Vagina (tissue), 2 donors: ENCODE measurements around the gene DAZAP1. TPM values are rescaled to one million over a fixed set of nuclear protein-coding genes. Genes with fewer than 3 reads are reported as not detected.
"Not testable (repeated sequence)": the region's sequence is repeated elsewhere in the genome, so short reads cannot be mapped to it uniquely, and the experiment has no call there.

ENCODE experiments used
- DNase-seq, 2 donors: peaks; one replicate each; pipeline ENCODE4 v3.0.0-alpha.2; 2017; ENCODE audit errors: extremely low spot score in 2 of 2
- H3K27ac ChIP-seq: fragments of 200-600 bp; sonication (generic); one replicate; pipeline ENCODE4 v1.5.1; 2019
- H3K27me3 ChIP-seq: fragments of 200-600 bp; sonication (generic); one replicate; pipeline ENCODE4 v1.5.1; 2019
- H3K36me3 ChIP-seq, 2 donors: fragments of 200-600 bp; sonication (generic); one replicate each; pipeline ENCODE4 v1.5.1; 2017 to 2019
- H3K4me1 ChIP-seq: fragments of 200-600 bp; sonication (generic); one replicate; pipeline ENCODE4 v1.5.1; 2019
- H3K4me3 ChIP-seq, 2 donors: fragments of 200-600 bp; sonication (generic); 1 replicate in 1 of 2; 2 replicates in 1 of 2; pipeline ENCODE4 v1.5.1; 2016 to 2019
- H3K9me3 ChIP-seq: fragments of 200-600 bp; sonication (generic); one replicate; pipeline ENCODE4 v1.5.1; 2019
- CTCF ChIP-seq, 3 experiments: fragments of 450-650 bp in 2 of 3; fragments of 200-600 bp in 1 of 3; sonication (generic) in 1 of 3; IDR thresholded peaks; one replicate each; pipeline ENCODE4 v1.5.1; 2017 to 2019; ENCODE audit warnings: antibody characterized with exemption in 3 of 3, mild to moderate bottlenecking in 2 of 3, moderate library complexity in 2 of 3
- POLR2A ChIP-seq, 2 donors: fragments of 450-650 bp; IDR thresholded peaks; one replicate each; pipeline ENCODE4 v1.6.1; 2017; ENCODE audit warnings: antibody characterized with exemption in 2 of 2, mild to moderate bottlenecking in 2 of 2, moderate library complexity in 2 of 2
- POLR2AphosphoS5 ChIP-seq, 2 donors: sonication (generic); formaldehyde crosslinking; IDR thresholded peaks; one replicate each; pipeline ENCODE4 v1.9.0; 2017; ENCODE audit warnings: antibody characterized with exemption in 2 of 2, mild to moderate bottlenecking in 2 of 2, low read depth in 1 of 2; ENCODE audit not compliant: insufficient read depth in 1 of 2
- intact Hi-C: fragments of 100-400 bp; cut with DNase I; formaldehyde crosslinking; loops from one replicate; pipeline ENCODE4 v1.15.1; 2023
- total RNA-seq: library from RNA; depleted of rRNA; stranded (reverse); fragments of >200 nt; gene quantifications from one replicate; pipeline ENCODE4 v1.2.3, GENCODE V29; 2016

DAZAP1 gene
- total RNA-seq, 1 donor from 2014 or later: 29.7 TPM

- peaks cover 4% of the 10 kb centered on the region for H3K27me3 ChIP-seq
These were observed 65.9 kb downstream of the DAZAP1 start for GRCh38 chr19:1473085-1473851.

GRCh38 chr19:1474011-1474764, 66.8 kb downstream of the DAZAP1 start:
- Histone ChIP-seq H3K4me3 (no peak overlapping the region), H3K27ac (no peak overlapping the region), H3K4me1 (peaks cover 57% of the 10 kb centered on the region), H3K9me3 (no peaks in the 10 kb centered on the region), H3K36me3 (peaks cover 0 to 11% of the 10 kb centered on the region in 2 donors), H3K27me3 (peaks cover 4% of the 10 kb centered on the region)
- intact Hi-C loops: no loop called here
- TF ChIP-seq CTCF (IDR thresholded peaks at IDR 0.05) (no peak), POLR2AphosphoS5 (IDR thresholded peaks at IDR 0.05; ENCODE audit: insufficient read depth in 1 of 2, low read depth in 1 of 2) (no peak), POLR2A (IDR thresholded peaks at IDR 0.05) (no peak)
- DNase-seq: no peak

More at GRCh38 chr19:1473085-1473851, 65.9 kb downstream of the DAZAP1 start:
- Histone ChIP-seq H3K4me1 (peaks cover 58% of the 10 kb centered on the region), H3K4me3 (no peak overlapping the region), H3K9me3 (no peaks in the 10 kb centered on the region), H3K36me3 (peaks cover 0 to 11% of the 10 kb centered on the region in 2 donors), H3K27ac (no peak overlapping the region)
- intact Hi-C loops: no loop called here
- no peak for DNase-seq
- TF ChIP-seq POLR2AphosphoS5 (IDR thresholded peaks at IDR 0.05; ENCODE audit: insufficient read depth in 1 of 2, low read depth in 1 of 2) (no peak), POLR2A (IDR thresholded peaks at IDR 0.05) (no peak), CTCF (IDR thresholded peaks at IDR 0.05) (no peak)

GRCh38 chr19:1474765-1475351, 67.5 kb downstream of the DAZAP1 start:
- no peak overlapping the region for H3K27ac ChIP-seq
- TF ChIP-seq CTCF (IDR thresholded peaks at IDR 0.05) (no peak), POLR2AphosphoS5 (IDR thresholded peaks at IDR 0.05; ENCODE audit: insufficient read depth in 1 of 2, low read depth in 1 of 2) (no peak), POLR2A (IDR thresholded peaks at IDR 0.05) (no peak)
- H3K9me3 ChIP-seq: no peaks in the 10 kb centered on the region
- peaks cover 4% of the 10 kb centered on the region for H3K27me3 ChIP-seq
- H3K4me3 ChIP-seq: no peak overlapping the region
- H3K4me1 ChIP-seq: peaks cover 58% of the 10 kb centered on the region
- peaks cover 0 to 11% of the 10 kb centered on the region in 2 donors for H3K36me3 ChIP-seq
- DNase-seq: no peak
- intact Hi-C loops: no loop called here

- TF ChIP-seq CTCF (IDR thresholded peaks at IDR 0.05): no peak
- TF ChIP-seq POLR2A (IDR thresholded peaks at IDR 0.05): no peak
- no peak for TF ChIP-seq POLR2AphosphoS5 (IDR thresholded peaks at IDR 0.05; ENCODE audit: insufficient read depth in 1 of 2, low read depth in 1 of 2)
- Histone ChIP-seq H3K27me3 (peaks cover 4% of the 10 kb centered on the region), H3K4me1 (peaks cover 48% of the 10 kb centered on the region), H3K9me3 (no peaks in the 10 kb centered on the region), H3K4me3 (no peak overlapping the region), H3K36me3 (peaks cover 0 to 11% of the 10 kb centered on the region in 2 donors), H3K27ac (no peak overlapping the region)
- DNase-seq: no peak
- intact Hi-C loops: no loop called here
These were observed 68.5 kb downstream of the DAZAP1 start for GRCh38 chr19:1475751-1476437.

GRCh38 chr19:1477056-1477455, 69.7 kb downstream of the DAZAP1 start:
- peaks cover 0 to 11% of the 10 kb centered on the region in 2 donors for H3K36me3 ChIP-seq
- H3K4me1 ChIP-seq: peaks cover 37% of the 10 kb centered on the region
- H3K27me3 ChIP-seq, H3K27ac ChIP-seq, DNase-seq, intact Hi-C loops, H3K9me3 ChIP-seq, H3K4me3 ChIP-seq: not testable (repeated sequence)
